HPDE6-E6E7 (cell line): ENCODE measurements around the gene FGFBP3.
"Not testable (repeated sequence)": the region's sequence is repeated elsewhere in the genome, so short reads cannot be mapped to it uniquely, and the experiment has no call there.

Source experiments
- DNase-seq: peaks from one replicate; pipeline ENCODE4 v3.0.0; 2011; ENCODE audit warnings: missing footprints; ENCODE audit errors: extremely low spot score

Gene FGFBP3

DNA sequence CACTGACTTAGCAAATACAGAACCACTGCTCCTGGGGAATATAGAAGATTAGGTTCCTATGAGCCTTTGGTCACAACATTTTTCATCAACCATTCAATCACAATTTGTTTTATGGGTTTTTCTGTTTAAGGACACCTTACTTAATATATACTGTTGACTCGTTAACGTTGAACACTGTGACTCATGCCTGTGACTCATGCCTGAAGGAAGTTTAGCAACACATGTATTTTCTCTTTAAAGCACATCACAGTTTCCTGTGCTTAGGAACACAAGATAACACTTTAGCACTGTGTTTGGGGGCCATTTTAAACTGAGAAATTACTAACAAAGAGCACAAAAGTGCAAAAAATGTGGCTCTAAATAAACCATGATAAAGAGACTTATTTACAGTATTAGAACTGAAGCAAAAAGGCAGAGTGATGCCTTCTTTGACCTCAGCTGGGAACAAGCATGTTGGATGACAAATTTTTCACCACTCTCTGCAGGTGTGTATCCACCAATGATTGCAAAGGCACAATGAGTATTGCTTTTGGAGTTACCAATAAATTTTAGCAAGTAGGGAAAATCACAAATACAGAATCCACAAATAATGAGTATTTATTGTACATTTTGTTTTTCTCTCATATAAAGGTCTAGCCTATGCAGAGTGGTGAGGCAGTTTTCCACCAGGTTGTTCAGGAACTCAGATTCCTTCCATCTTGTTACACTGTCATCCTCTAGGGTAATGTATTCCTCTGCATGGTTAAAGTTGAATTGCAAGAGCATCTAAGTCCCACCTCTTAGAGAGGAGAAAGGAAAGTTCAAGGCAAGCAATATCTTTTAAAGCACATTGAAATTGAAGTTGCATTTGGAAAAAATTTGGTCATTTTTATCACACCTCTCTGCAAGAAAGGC is 7.3 kb downstream of the FGFBP3 start:
- DNase-seq: peak; percentile 58

DNA sequence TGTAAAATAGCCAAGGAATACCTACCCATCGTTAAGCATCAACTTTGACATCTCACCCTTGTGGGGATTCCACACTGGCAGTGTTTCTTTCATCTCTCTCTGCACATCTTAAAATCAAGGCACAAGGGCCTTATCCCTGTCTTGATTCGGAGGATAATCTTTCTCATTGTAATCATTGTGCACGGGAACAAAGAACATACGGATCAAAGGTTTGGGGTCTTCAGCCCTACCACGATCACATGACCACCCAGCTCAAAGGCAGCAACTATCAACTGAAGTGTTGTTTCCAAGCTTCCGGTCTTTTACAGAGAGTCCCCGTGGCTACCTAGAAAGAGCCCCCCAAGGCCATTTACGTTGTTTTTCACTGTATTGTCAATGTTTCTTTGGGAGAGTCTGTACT is 11.9 kb downstream of the FGFBP3 start:
- no peak for DNase-seq

DNA sequence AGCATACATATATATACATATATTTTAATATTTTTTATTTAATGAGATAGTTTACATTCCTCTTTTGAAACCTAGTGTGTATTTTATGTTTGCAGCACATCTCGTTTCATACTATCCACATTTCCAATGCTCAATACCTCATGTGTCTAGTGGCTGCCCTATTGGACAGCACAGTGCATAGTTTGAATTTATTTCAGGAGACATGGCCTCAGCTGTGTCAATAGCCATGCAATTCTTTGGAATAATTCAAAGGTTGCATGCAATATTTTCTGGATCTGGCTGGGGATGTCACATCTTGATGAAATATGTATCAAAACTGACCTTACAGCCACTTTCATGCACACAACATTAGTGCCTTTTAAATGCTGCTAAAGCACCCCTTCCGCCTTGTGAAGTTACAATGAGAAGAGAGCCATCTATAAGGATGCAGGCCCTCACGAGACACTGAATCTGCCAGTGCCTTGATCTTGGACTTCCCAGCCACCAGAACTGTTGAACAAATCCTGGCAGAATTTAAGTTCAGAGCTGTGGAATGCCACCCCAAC is 13.0 kb downstream of the FGFBP3 start:
- no peak for DNase-seq

DNA sequence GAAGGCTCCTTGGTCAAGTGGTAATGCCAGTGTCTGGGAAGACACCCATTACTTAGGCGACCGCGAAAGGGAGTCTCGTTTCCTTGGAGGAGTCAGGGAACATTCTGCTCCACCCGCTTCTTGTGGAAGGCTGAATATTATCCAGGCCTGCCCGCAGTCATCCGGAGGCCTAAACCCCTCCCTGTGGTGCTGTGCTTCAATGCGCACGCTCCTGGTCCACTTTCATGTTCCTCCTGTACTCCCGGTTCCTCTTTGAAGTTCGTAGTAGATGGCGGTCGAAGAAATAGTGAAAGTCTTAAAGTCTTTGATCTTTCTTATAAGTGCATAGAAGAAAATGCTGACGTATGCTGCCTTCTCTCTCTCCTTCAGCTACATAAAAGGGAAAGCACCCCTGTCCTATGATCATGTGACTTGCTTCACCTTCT is 15.0 kb downstream of the FGFBP3 start:
- DNase-seq: not testable (repeated sequence)

DNA sequence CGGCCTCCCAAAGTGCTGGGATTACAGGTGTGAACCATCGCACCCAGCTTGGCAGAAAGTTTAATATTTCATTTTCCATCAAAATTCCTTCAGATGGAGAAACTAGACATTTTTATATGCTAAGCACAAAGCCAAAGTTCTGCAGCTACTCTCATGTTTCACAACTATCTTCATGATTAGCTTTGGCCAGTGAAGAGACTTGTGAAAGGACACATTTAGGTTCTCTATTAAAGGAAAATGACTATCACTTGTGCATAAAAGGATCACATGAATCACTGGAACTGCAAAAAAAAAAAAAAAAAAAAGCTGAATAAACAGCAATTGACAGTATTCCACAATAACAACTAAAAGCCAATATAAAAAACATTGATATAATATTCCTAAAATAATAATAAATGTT is 16.2 kb downstream of the FGFBP3 start:
- no peak for DNase-seq

DNA sequence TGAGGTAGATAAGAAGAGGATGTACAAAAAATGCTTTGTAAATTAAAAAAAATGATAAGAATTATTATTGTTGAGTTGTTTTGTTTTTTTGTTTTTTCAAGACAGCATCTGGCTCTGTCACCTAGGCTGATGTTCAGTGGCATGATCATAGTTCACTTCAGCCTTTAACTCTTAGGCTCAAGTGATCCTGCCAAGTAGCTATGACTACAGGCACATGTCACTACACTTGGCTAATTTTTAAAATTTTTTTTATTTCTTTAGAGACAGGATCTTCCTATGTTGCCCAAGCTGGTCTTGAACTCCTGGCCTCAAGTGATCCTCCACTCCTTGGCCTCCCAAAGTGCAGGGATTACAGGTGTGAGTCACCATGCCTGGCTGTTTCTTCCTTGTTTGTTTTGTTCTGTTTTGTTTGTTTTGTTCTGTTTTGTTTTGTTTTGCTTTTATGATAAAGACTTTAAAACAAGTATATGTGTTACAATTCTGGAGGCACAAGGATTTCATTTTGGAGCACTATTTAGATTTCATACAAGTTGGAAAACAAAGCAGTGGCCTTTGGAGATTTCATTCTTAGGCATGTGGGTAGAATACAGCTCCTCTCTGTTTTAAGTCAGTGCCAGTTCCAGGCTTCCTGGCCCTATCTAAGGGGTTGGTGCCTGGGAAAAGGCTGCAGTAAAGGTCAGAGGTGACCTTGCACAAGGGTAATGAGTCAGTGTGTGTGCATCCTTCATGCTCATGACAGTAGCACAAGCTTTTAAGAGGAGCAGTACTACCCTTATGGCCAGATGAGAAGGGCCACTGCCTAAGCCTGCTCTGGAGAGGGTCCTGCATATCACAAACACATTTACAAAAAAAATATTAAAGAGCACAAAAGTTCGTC is 17.9 kb downstream of the FGFBP3 start:
- DNase-seq: no peak

DNA sequence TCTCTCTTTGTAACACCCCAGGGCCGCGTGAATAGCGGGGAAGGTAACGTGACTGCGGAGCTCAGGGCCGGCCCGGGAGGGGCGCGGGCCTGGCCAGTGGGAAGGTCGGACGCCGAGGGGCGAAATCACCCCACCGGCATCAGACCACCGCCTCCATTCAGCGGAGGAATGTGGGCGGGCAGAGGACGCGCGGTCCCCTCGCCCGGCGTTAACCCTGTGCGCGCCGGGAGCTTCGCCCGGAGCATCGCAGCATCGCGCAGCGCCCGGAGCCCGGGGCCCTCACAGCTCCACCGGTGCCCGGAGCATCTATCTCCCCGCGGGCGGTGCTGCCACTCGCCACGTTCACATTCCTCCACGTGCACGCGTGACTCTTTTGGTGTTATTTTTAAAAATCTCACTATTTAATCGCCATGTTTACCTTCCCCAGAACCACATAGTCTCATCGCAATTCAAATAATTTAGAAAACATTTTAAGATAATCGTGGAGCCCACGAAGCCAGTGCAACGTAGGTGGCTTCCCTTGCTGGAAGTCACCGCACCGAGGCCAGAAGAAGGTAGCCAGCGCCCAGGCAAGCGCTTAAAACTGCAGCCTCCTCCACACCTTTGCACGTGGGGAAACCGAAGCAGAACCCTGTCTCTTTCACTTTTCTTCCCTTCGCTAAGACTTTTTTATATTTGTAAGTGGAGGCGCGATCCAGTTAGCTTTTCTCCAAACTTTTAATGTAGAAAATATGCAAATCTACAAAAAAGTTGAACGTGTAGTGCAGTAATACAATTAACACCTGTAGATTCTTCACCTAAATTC is 21.8 kb downstream of the FGFBP3 start:
- no peak for DNase-seq

DNA sequence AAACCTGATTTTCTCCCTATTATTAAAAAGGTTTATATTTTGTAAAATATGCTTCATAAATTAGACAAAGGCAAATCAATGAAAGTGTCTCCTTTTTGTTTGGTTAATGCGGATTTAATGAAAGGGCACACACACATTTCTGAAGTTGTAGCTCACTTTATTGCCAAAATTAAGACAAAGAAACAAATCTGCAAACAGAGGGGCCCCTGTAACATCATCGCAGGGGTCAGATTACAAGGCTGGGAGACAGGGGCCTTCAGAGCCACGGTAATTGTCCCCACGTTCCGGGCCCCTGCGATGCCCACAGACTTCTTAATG is 22.4 kb downstream of the FGFBP3 start:
- DNase-seq: no peak

DNA sequence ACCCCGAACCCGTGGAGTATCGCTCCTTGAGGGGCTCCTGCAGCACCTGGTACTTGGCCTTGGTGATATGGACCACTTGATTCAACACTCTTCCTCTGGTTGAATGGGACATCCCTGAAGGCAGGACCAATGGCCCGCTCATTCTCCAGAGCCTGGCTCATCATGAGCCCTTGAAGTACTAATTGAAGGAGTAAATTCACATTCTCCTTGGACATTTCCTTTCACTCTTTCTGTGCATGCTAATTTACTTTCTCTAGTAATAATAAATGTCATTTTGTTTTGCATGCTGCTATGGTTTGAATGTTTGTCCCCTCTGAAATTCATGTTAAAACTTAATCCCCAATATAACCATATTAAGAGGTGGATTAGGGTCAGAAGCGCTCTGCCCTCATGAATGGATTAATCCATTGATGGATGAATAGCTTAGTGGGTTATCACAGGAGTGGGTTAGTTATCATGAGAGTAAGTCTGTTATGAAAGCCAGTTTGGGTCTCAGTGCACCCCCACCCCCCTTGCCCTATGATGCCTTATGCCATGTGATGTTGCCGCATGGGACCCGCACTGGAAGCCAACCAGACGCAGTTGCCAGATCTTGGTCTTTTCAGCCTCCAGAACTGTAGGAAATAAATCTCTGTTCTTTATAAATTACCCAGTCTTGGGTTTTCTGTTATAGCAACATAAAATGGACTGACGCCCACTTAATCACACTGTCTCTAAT is 23.8 kb downstream of the FGFBP3 start:
- no peak for DNase-seq

DNA sequence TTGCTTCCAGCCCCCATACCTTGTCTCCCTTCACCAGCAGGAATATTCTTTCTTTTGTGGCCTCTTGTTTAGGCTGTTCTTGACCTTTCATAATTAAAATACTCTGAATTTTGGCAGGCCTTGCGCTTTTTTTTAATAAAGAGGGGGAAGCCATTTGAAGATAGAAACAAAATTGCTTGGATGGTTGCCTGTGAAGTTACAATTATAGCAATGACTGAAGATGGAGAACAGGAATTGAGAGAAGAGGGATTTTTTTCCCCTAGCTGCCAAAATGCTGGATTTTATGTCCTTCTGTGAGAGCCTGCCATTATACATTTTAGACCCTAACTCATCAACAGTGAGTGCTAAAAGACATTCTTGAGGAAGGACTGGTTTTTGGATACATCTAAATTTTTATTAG is 24.8 kb downstream of the FGFBP3 start:
- no peak for DNase-seq

DNA sequence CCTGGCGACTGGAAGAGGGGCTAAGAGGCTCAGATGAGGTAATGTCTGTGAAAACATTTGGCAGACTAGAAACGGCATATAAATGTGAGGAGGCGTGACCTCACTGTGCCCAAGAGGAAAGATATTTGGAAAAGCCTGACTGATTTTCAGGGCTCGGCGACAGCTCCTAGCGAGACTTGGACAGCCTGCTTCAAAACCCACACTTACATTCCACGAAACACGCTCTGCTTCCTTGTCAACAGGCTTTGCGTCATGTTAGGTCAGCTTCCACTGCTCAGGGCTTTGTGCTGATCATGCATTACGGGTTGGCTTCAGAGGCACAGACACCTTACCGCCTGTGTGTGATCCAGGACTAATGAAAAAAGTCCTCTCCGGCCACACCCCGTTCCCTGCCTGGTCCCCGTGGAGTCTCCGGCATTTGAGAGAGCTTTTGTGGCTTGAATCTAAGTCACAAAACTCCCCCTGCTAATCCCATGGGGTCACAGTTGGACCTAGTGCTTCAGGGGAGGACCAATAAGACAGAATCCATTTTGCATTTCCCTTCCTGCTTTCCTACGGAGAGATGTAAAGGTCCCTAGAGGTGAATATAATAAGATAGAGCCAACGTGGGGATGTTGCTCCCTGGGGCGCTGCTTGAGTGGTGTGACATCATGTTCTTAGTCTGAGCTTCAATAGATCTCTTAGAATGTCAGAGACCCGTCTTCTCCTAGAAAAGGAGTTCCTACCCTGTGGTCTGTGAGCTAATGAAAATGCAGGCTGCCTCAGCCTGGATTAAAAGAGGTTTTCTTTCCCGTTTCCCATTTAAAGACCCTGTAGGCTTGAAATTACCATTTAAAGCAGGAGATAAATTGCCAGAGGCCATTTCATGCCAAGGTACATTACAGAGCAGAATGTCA is 25.5 kb downstream of the FGFBP3 start:
- DNase-seq: no peak

DNA sequence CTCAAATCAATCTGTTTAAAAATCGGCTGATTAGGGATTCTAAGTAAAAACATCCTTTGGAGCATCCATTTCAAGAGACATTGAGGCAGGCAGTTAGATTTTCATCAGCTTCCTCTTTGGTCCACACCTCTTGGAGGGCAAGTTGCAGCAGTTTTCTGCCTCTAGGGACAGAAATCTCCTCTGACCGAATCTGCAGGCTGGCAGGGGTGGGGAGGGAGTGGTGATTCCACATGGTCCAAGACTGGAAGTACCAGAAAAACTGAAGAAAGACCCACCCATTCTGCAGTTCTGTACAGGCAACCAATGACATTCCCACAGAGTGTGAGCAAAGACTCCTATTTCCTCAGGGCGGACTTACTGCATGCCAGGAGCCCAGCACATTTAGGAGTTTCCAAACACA is 29.0 kb downstream of the FGFBP3 start:
- peak; percentile 69 for DNase-seq

DNA sequence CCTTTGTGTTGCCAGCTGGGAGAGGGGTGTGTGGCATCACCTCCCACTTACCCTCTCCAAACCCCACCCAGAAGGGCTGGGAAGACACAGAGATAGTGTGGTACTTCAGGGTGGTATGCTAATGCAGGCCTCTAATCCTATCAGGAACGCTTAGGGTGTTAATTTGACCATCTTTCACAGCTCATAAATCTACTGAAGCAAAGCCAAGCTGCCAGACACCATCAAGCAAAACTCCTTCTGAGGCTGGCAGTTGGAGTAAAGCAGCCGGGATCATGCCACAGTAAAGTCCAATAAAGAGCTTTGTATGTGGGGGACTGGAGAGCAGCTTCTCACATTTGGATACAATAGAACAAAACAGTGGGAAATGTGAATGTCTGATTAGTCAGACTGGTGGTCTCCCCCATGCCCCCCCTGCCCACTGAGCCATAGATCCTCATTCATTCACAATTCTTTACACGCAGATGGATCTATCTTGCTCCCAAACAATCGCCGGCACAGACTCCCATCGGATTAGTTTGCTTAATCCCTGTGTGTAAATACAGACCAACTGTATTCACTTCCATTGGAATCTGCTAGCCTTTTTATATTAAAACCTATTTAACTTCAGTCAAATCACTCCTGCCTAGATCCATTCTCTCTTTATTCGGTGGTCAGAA is 29.6 kb downstream of the FGFBP3 start:
- no peak for DNase-seq

DNA sequence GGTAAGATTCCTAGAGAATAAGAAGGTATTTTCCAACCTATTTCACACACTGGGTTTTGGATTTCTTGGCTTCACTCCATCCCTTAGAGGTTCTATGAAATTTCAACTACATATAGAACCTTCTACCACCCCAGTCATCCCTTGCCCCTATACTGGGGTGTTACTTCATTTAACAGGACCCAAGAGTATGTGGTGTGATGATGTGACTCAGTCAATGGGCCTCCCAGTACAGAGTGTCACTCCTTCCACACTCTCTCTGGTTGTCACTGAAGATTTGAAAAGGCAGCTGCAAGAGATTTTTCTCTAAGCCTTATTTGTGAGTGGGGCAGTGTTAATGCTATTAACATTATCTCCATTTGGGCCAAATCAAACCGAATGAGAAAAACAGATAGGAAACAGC is 33.5 kb downstream of the FGFBP3 start:
- DNase-seq: no peak

DNA sequence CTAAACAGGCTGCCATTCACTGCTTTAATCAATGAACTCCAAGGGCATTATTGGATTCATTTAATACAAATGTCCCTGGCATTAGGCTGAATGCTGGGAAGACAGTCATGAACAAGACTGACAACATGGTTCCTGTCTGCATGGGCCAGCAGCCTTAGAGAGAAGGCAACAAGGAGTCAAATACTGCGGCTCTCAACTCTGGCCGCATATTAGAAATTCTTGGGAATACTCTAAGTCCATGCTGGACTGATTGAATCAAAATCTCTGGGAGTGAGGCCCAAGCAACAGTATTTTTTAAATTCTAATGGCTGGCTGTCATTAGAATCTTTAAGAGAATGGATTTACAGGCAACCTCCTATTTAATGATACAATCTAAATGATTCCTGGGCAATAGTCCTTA is 34.1 kb downstream of the FGFBP3 start:
- no peak for DNase-seq

DNA sequence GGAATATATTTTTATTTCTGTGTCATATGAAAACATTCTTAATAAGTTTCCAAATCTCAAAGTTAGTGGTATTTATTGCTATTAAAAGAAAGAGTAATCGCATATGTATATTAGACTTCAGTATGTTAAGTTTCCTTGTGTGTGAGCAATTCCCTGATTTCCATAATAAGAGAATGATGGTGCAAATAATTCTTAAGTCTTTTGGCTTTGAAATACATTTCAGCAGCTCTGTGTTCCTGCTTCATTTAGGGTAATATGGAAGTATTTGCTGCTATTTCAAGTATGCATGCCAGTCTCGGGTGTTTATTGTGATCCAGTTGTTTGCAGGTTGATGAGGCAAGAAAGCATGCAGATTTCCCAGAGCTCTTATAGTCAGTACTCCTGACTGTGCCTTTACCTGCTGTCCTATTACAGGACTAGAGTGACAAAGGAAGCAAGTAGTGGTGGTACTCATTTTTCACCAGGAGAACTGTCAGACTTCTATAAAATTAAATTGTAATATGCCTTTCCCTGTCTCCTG is 43.7 kb downstream of the FGFBP3 start:
- DNase-seq: no peak

DNA sequence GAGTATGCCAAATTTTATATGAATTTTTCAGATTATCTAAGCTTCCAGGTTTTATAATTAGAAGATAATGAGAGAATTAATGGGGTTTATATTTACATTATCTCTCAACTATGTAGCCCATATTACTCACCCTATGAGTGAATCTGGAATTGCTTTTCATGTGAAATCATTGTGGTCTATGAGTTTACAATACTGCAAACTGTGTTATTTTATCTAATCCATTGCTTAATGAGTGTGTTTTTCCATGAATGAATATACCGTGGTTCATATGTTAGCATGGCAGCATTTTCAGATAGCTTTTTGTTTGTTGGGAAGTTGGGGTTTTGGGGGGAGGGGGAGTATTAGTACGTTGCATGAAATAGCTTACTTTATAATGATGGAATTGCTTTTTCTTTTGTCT is 44.5 kb downstream of the FGFBP3 start:
- no peak for DNase-seq

DNA sequence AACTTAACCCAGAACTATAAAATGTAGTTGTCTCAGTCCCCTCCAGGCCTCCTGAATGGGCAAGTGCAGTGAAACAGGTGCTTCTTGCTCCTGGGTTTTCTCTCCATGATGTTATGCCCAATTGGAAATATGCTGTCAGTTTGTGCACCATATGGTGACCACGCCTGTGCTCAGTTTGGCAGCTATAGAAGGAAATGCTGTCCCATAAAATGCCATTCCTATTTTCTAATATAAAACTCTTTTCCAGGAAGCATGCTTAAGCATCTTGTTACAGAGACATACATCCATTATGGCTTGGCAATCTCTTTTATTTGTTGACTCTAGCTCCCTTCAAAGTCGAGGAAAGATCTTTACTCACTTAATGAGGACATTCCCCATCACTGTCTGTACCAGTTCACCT is 45.2 kb downstream of the FGFBP3 start:
- no peak for DNase-seq

DNA sequence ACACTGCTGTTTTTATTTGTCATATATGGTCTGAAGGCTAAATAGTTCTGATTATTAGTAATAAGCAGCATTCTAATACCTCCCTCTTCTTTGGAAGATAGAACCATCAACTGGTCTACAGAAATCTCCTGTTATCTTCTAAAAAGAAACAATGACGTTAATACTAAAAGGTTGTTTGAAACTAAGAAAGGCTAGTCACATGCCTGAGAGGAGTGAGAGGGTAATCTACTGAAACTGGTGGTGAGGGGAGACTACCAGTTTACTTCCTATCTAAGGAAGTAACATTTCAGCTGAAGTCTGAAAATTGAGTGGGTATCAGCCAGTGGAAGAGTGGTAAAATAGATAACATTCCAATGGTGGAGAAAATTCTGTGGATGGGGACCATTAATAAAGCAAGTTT is 48.4 kb downstream of the FGFBP3 start:
- DNase-seq: no peak
